ENCODE results near the gene TAB3.

DNA sequence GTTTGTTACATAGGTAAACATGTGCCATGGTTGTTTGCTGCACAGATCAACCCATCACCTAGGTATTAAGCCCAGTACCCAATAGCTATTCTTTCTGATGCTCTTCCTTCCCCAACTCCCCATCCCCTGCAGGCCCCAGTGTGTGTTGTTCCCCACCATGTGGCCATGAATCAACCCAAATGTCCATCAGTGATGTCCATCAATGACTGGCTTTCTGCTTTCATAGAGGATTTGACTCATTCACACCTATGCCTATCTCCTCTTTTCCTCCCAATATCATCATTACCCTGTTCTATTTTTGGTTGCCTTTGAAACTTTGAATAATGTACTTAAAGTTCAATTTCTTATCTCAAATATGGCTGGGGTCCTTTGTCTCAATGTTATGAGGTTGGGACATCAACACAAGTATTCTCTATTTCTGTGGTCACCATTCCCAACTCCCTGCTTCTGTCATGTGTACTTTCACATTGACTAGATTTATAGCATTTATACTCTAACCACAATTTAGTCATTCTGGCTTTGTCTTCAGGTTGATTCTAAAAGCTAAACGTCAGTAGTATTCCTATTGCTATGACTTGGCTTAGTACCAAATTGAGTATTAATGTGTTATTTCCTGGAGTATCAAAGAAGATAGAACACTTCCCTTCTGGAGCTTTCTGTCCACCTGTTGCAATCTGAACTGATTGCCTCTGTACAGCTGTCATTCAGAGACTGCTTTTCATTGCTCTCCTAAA lies 107.2 kb downstream of the TAB3 start:
- TF ChIP-seq, protein P1, sequence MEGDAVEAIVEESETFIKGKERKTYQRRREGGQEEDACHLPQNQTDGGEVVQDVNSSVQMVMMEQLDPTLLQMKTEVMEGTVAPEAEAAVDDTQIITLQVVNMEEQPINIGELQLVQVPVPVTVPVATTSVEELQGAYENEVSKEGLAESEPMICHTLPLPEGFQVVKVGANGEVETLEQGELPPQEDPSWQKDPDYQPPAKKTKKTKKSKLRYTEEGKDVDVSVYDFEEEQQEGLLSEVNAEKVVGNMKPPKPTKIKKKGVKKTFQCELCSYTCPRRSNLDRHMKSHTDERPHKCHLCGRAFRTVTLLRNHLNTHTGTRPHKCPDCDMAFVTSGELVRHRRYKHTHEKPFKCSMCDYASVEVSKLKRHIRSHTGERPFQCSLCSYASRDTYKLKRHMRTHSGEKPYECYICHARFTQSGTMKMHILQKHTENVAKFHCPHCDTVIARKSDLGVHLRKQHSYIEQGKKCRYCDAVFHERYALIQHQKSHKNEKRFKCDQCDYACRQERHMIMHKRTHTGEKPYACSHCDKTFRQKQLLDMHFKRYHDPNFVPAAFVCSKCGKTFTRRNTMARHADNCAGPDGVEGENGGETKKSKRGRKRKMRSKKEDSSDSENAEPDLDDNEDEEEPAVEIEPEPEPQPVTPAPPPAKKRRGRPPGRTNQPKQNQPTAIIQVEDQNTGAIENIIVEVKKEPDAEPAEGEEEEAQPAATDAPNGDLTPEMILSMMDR (IDR thresholded peaks at IDR 0.05 in 4 of 5, conservative IDR thresholded peaks at IDR 0.05 in 1 of 5) = no peak
- no peak for TF ChIP-seq POLR2A (IDR thresholded peaks at IDR 0.05)

Data from gastrocnemius medialis (tissue), 4 donors.